ENCODE results near the gene F8.

Gene F8

DNA sequence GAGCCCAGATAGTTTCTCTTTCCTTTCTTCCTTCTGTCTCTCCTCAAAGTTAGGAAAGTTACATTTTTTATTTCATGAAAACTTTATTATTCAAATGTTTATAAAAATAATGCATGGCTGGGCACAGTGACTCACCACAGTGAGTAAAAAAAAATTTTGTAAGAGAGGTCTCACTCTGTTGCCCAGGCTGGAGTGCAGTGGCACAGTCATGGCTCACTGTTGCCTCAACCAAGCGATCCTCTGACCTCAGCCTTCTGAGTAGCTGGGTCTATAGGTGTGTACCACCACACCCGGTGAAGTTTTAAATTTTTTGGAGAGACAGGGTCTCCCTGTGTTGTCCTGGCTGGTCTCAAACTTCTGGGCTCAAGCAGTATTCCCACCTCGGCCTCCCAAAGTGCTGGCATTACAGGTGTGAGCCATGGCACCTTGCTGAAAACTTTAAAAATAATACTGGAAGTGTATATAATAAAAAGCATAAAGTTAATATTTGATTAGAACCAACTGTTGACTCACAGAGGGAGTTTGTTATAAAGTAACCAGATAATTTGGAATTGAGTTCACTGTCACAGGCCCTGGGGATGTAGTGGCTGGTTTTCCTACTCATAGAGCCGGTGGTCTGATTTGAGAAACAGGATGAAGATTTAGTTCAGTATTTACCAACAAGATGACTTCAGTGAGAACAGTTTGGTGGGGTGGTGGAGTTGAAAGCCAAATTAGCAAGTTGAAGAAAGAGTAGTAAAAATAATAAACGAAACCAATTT lies 30.4 kb upstream of the F8 start:
- ATAC-seq, result no peak

DNA sequence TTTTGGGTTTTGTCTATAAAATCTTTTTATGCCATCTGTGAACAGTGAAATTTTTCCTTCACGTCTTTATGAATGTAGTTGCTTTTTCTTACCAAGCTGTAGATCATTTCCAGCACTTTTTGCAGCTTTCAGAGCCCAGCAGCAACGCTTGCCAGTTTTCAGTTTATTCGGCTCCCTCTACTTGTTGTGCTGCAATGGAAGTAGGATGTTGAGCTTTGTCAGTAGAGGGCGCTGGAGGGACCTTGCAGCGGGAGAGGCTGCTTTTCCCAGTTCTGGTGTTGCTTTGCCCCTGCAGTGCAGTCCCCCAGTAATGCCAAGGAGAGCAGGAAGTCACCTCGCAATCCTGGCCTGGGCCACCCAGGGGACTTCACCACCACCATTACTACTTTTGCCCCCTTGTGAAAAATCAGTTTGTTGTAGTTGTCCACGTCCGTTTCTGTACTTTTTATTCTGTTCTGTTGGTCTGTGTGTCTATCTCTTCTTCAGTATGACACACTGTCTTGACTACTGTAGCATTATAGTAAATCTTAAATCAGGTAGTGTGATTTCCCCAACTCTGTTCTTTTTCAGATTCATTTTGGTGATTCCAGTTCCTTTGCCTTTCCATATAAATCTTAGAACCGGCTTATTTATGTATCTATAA lies 26.6 kb upstream of the F8 start:
- no peaks in the 10 kb centered on the region for H3K9me3 Mint-ChIP-seq
- no peak for ATAC-seq

More for the DNA sequence above, 30.4 kb upstream of the F8 start:
- Mint-ChIP-seq H3K27me3 (no peaks in the 10 kb centered on the region), H3K4me3 (no peak overlapping the region), H3K36me3 (peaks cover 10% of the 10 kb centered on the region), H3K9me3 (no peaks in the 10 kb centered on the region), H3K27ac (peak overlapping the region; percentile 48), H3K4me1 (no peaks in the 10 kb centered on the region)

DNA sequence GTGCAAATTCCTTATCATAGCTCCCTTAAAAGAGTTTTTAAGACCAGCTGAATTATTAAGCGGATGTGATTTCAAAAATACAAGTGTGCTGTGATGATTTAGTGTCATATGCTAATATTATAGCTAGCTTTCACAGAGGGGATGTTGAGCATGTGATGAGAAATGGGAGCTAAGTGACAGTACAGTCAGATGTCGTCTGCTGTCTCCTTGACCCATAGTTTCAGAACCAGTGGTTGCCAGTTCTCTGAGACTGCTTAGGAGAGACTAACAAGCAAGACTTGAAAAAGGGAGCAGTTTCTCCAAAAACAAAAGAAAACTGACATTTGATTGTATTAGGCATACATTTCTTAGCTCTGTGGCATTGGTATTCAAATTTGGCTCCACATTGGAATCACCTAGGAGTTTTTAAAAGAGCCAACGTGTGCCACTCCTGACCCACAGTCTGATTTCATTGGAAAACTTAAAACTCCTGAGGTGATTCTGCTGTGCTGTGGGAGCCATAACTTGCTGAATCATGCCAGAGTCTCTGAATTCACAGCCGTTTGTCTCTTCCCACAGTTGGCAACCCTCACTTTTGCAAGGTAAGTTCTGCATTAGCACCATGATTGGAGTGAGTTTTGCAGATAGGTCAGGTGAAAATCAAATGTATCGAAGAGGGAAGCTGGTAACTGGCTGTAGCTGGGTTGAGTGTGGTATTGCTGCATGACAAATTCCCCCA lies 24.4 kb upstream of the F8 start:
- no peak overlapping the region for H3K4me3 Mint-ChIP-seq
- H3K36me3 Mint-ChIP-seq, result peaks cover 19% of the 10 kb centered on the region
- H3K27me3 Mint-ChIP-seq, result no peaks in the 10 kb centered on the region
- H3K4me1 Mint-ChIP-seq, result peaks cover 6% of the 10 kb centered on the region
- H3K9me3 Mint-ChIP-seq, result no peaks in the 10 kb centered on the region
- no peak overlapping the region for H3K27ac Mint-ChIP-seq
- no peak for ATAC-seq

More for the DNA sequence above, 26.6 kb upstream of the F8 start:
- Mint-ChIP-seq H3K4me1 (peaks cover 4% of the 10 kb centered on the region), H3K27ac (no peak overlapping the region), H3K36me3 (peaks cover 27% of the 10 kb centered on the region), H3K27me3 (no peaks in the 10 kb centered on the region), H3K4me3 (no peak overlapping the region)

GRCh38 chrX:155046129-155046810 lies 23.7 kb upstream of the F8 start:
- ATAC-seq, result no peak
- no peak overlapping the region for H3K27ac Mint-ChIP-seq
- no peak overlapping the region for H3K4me3 Mint-ChIP-seq
- peaks cover 19% of the 10 kb centered on the region for H3K36me3 Mint-ChIP-seq
- H3K9me3 Mint-ChIP-seq, result no peaks in the 10 kb centered on the region
- H3K27me3 Mint-ChIP-seq, result no peaks in the 10 kb centered on the region
- H3K4me1 Mint-ChIP-seq, result peaks cover 6% of the 10 kb centered on the region

DNA sequence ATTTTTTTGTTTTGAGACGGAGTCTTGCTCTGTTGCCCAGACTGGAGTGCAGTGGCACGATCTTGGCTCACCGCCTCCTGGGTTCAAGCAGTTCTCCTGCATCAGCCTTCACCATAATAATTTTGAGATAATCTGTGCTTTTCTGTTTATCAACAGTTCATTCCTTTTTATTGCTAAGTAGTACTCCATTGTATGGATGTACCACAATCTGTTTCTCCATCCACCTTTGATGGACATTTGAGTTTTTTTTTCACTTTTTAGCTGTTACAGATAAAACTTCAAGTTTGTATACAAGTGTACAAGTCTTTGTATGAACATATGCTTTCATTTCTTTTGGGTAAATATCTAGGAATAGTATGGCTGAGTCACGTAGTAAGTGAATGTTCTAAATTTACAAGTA lies 13.2 kb upstream of the F8 start:
- H3K27me3 Mint-ChIP-seq, result no peaks in the 10 kb centered on the region
- ATAC-seq, result no peak

DNA sequence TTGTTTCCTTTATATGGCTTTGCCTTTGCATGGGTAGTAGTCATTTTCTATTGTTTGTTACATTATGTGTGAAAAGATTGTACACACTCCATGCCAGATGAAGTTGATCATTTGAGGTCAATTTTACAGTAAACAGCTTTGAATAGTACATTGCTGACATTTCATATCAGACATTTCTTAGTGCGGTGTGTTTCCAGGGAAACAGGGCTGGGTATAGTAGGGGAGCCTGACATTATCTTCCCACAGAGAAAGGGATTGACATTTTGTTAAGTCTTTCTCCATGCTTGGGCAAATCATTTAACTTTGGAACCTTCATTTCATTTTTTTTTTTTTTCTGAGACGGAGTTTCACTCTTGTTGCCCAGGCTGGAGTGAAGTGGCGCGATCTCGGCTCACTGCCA lies 9.1 kb upstream of the F8 start:
- H3K4me3 Mint-ChIP-seq, result no peak overlapping the region
- ATAC-seq, result no peak
- H3K4me1 Mint-ChIP-seq, result peaks cover 16% of the 10 kb centered on the region
- no peaks in the 10 kb centered on the region for H3K27me3 Mint-ChIP-seq
- peak overlapping the region; percentile 30 for H3K27ac Mint-ChIP-seq
- no peaks in the 10 kb centered on the region for H3K9me3 Mint-ChIP-seq
- peaks cover 16% of the 10 kb centered on the region for H3K36me3 Mint-ChIP-seq

More for the DNA sequence above, 13.2 kb upstream of the F8 start:
- Mint-ChIP-seq H3K4me3 (no peak overlapping the region), H3K4me1 (peaks cover 14% of the 10 kb centered on the region), H3K9me3 (no peaks in the 10 kb centered on the region), H3K27ac (no peak overlapping the region), H3K36me3 (peaks cover 34% of the 10 kb centered on the region)

DNA sequence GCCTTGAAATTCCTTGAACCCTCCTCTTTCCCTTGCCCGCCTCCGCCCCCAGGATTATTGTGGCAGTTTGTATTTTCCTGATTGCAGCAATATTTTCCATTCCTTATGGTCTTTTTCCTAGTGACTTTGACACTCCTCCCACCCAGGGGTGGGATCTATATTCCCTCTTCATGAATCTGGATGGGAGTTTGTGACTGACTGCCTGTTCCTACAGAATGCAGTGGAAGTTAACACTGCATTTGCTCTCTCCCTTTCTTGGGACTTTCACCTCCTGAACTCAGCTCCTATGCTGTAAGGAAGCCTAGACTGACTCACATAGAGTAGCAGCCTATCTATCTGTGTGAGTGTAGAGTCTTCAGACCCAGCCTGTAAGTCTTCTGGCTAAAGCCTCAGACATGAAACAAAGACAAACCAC lies 6.4 kb upstream of the F8 start:
- H3K9me3 Mint-ChIP-seq, result no peaks in the 10 kb centered on the region
- H3K36me3 Mint-ChIP-seq, result no peaks in the 10 kb centered on the region
- peak overlapping the region; percentile 90 for H3K27ac Mint-ChIP-seq

DNA sequence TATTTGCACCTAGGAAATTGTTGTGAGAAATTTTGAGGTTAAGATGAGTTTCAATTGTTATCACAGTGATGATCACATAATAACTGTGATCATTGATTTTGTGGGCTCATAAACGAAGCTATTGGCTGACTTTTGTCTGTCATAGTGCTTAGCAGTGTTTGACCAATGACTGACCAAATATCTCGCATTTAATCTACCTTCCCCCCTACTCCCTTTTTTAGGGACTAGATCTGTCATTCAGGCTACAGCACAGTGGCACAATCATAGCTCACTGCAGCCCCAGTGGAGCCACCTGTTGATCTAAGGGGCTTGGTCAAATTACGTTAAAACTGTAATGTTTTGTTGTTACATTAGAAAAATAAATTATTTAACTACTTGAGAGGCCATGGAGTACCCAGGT lies 5.6 kb upstream of the F8 start:
- peak overlapping the region; percentile 82 for H3K4me3 Mint-ChIP-seq
- H3K9me3 Mint-ChIP-seq, result no peaks in the 10 kb centered on the region
- H3K36me3 Mint-ChIP-seq, result no peaks in the 10 kb centered on the region
- peaks cover 16% of the 10 kb centered on the region for H3K4me1 Mint-ChIP-seq
- H3K27me3 Mint-ChIP-seq, result no peaks in the 10 kb centered on the region
- H3K27ac Mint-ChIP-seq, result peak overlapping the region; percentile 90
- no peak for ATAC-seq

More for the DNA sequence above, 6.4 kb upstream of the F8 start:
- Mint-ChIP-seq H3K27me3 (no peaks in the 10 kb centered on the region), H3K4me1 (peaks cover 16% of the 10 kb centered on the region), H3K4me3 (no peak overlapping the region)
- ATAC-seq, result no peak

DNA sequence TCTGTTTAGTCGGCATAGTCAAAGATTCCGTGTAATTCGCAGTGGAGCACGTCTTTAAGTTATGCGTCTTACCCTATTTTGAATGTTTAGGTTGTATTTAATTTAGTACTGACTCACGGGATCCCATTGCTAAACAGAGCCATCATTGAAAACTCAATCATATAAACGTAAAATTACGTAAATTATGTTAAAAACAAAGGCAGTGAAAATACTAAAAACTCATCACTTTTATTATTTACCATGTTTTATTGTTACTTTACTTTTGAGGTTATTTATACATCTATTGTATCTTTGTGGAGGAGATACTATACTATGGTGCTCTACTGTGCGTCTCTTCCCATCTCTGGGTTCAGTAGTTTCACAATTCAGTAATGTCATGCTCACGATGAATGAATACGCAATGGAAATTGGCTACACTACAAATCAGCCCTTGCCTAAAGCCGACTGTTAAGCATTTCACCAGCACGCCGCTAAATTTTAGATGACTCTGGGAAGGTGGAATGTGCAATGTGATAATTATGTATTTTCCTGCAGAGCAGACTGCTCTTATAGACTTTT lies 5.1 kb upstream of the F8 start:
- no peak for ATAC-seq

DNA sequence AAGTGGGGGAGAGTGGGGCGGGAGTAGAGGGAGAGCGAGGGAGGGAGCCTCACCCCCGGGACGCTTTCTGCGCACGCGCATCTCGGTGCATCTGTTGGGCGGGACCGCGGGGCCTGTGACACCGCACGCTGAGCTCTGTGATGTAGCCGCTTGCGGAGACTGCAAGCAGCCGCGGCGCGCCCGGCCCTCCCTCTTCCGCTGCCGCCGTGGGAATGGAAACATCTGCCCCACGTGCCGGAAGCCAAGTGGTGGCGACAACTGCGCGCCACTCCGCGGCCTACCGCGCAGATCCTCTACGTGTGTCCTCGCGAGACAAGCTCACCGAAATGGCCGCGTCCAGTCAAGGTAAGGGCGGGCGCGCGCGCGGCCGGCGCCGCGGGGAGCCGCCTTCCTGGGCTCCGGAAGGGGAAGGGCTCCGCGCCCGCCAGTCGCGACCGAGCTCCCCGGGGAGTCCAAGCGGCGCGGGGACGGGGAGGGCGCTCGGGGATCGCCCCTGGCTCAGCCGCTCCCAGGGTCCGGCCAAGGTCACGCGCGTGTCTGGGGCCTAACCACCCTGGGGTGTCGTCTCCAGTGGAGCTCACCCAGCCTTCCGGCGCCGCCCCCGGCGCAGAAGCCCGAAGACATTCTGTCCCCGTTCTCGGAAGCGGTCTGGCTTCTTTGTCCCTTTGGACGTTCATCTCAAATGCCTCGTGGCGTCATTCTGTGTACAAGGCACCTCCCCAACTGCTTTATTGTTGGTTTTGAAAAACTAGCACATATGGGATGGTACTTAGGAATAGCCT lies 4.4 kb upstream of the F8 start, which contains the start of gene FUNDC2:
Gene FUNDC2, plus strand, starts transcription at position 118 of the 782 bp plus-strand sequence. Its CDS starts 95 bp downstream, at position 213.
- H3K4me1 Mint-ChIP-seq, result peaks cover 16% of the 10 kb centered on the region
- H3K27me3 Mint-ChIP-seq, result no peaks in the 10 kb centered on the region
- H3K36me3 Mint-ChIP-seq, result no peaks in the 10 kb centered on the region
- H3K9me3 Mint-ChIP-seq, result no peaks in the 10 kb centered on the region
- peak within 1 kb of the TSS; percentile 82 for H3K4me3 Mint-ChIP-seq
- ATAC-seq, result peak; percentile 97
- H3K27ac Mint-ChIP-seq, result peak within 1 kb of the TSS; percentile 90

More for the DNA sequence above, 5.1 kb upstream of the F8 start:
- Mint-ChIP-seq H3K27me3 (no peaks in the 10 kb centered on the region), H3K9me3 (no peaks in the 10 kb centered on the region), H3K4me1 (peaks cover 16% of the 10 kb centered on the region), H3K4me3 (peak overlapping the region; percentile 82), H3K27ac (peak overlapping the region; percentile 90), H3K36me3 (no peaks in the 10 kb centered on the region)

GRCh38 chrX:155026420-155026726 lies 3.9 kb upstream of the F8 start:
- no peak for ATAC-seq
- H3K27me3 Mint-ChIP-seq, result no peaks in the 10 kb centered on the region
- peaks cover 15% of the 10 kb centered on the region for H3K4me1 Mint-ChIP-seq
- peak overlapping the region; percentile 82 for H3K4me3 Mint-ChIP-seq
- no peaks in the 10 kb centered on the region for H3K9me3 Mint-ChIP-seq
- H3K27ac Mint-ChIP-seq, result peak overlapping the region; percentile 90
- no peaks in the 10 kb centered on the region for H3K36me3 Mint-ChIP-seq

DNA sequence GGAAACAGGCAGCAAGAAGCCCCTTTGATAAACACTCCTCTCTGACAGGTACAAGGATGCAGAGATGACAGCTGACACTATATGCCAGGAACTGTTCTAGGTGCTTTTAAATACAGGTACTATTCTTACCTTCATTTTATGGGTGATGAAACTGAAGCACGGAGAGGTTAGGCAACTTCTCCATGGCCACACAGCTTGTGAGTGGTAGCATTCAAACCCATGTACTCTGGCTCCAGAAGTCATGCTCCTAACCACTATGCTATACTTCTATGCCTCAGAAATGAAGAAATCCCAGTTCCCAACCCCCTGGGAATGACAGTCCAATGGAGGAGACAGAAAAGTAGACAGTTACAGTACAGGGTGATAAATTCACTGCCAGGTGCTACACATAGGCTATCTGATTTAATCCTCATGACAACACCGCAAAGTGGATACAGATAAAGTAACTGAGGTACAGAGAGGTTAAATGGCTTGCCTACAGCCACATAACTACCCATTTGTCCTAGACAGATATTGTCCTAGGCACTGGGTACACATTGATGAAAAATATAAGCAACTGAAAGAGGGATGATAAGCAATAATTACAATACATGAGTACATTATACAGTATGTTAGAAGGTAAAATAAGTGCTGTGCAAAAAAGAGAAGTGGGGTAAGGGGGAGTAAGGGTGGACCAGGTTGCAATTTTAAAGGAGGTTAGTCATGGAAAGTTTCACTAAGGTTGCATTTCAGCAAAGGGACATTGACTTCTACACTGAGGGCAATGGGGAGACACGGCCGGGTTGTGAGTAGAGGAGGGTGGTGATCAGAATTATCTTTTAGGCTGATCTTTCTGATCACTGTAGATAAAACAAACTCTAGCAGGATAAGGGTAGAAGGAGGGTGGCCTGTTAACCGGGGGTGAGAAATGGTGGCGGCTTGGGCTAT lies 1.6 kb upstream of the F8 start:
- no peak overlapping the region for H3K27ac Mint-ChIP-seq
- H3K36me3 Mint-ChIP-seq, result no peaks in the 10 kb centered on the region
- H3K4me3 Mint-ChIP-seq, result no peak overlapping the region
- no peaks in the 10 kb centered on the region for H3K27me3 Mint-ChIP-seq
- no peaks in the 10 kb centered on the region for H3K9me3 Mint-ChIP-seq
- peaks cover 7% of the 10 kb centered on the region for H3K4me1 Mint-ChIP-seq
- ATAC-seq, result no peak

DNA sequence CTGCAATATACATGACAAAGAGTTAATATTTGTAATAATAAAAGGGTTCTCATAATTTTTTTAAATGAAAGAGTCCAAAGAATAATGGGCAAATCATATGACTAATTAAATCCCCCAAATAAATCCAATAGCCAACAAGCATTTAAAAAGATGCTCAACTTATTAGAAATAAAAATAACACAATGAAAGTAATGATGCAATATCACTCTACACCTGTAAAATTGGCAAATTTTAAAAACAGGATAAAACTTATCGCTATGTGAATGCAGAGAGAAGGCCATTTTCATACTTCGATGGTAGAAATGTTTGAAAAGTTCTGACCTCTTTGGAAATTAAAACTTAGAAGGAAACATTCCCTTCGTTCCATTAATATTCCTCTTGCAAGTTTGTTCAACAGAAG lies 1.9 kb downstream of the F8 start:
- H3K4me3 Mint-ChIP-seq, result no peak overlapping the region
- no peak overlapping the region for H3K27ac Mint-ChIP-seq
- no peaks in the 10 kb centered on the region for H3K36me3 Mint-ChIP-seq
- H3K27me3 Mint-ChIP-seq, result no peaks in the 10 kb centered on the region
- H3K9me3 Mint-ChIP-seq, result no peaks in the 10 kb centered on the region
- ATAC-seq, result no peak
- no peaks in the 10 kb centered on the region for H3K4me1 Mint-ChIP-seq

Data from stimulated activated memory B cell treated with anti-CD40 and anti-IgM and Interleukin-4, amounts not matched to agents 10 μg/mL and 1 μg/mL and 100 μg/mL, for 72 hours (primary cell).